ENCODE data around the gene SCYL3.
"Not testable (repeated sequence)": the region's sequence is repeated elsewhere in the genome, so short reads cannot be mapped to it uniquely, and the experiment has no call there.

The SCYL3 gene

GRCh38 chr1:169918220-169918619 is 24.5 kb upstream of the SCYL3 start:
- CTCF ChIA-PET: interaction anchor here (0.7 kb wide), 1 partner anchor 254 kb away, joined by 3 read pairs; no protein-coding TSS in a partner anchor
- H3K27me3 Mint-ChIP-seq, H3K36me3 Mint-ChIP-seq, H3K9me3 Mint-ChIP-seq, H3K4me3 Mint-ChIP-seq, H3K4me1 Mint-ChIP-seq, DNase-seq, H3K27ac Mint-ChIP-seq: not testable (repeated sequence)

- no peaks in the 10 kb centered on the region for H3K27me3 Mint-ChIP-seq
- H3K4me3 Mint-ChIP-seq: no peak overlapping the region
- no peaks in the 10 kb centered on the region for H3K9me3 Mint-ChIP-seq
- no peak for DNase-seq
- no peak overlapping the region for H3K27ac Mint-ChIP-seq
- H3K4me1 Mint-ChIP-seq: peaks cover 5% of the 10 kb centered on the region
- no peaks in the 10 kb centered on the region for H3K36me3 Mint-ChIP-seq
- CTCF ChIA-PET: no interaction called here
Measured at GRCh38 chr1:169915150-169915549, 21.5 kb upstream of the SCYL3 start.

GRCh38 chr1:169914531-169914930 is 20.8 kb upstream of the SCYL3 start:
- Mint-ChIP-seq H3K27ac (no peak overlapping the region), H3K4me3 (no peak overlapping the region), H3K9me3 (no peaks in the 10 kb centered on the region), H3K36me3 (no peaks in the 10 kb centered on the region), H3K27me3 (no peaks in the 10 kb centered on the region), H3K4me1 (peaks cover 5% of the 10 kb centered on the region)
- CTCF ChIA-PET: no interaction called here
- DNase-seq: no peak

GRCh38 chr1:169909499-169909898 is 15.8 kb upstream of the SCYL3 start:
- Mint-ChIP-seq H3K27me3 (no peaks in the 10 kb centered on the region), H3K4me3 (no peak overlapping the region), H3K4me1 (peaks cover 16% of the 10 kb centered on the region), H3K36me3 (no peaks in the 10 kb centered on the region), H3K9me3 (peaks cover 10% of the 10 kb centered on the region), H3K27ac (no peak overlapping the region)
- DNase-seq: no peak
- CTCF ChIA-PET: no interaction called here

- CTCF ChIA-PET: no interaction called here
- H3K4me1 Mint-ChIP-seq: peaks cover 32% of the 10 kb centered on the region
- H3K9me3 Mint-ChIP-seq: peaks cover 10% of the 10 kb centered on the region
- H3K27me3 Mint-ChIP-seq: peaks cover 4% of the 10 kb centered on the region
- H3K4me3 Mint-ChIP-seq: no peak overlapping the region
- H3K36me3 Mint-ChIP-seq: peaks cover 9% of the 10 kb centered on the region
- no peak for DNase-seq
- H3K27ac Mint-ChIP-seq: no peak overlapping the region
Measured at GRCh38 chr1:169906938-169907337, 13.2 kb upstream of the SCYL3 start.

GRCh38 chr1:169904834-169905233 is 11.1 kb upstream of the SCYL3 start:
- peaks cover 4% of the 10 kb centered on the region for H3K27me3 Mint-ChIP-seq
- H3K4me3 Mint-ChIP-seq: no peak overlapping the region
- DNase-seq: no peak
- H3K9me3 Mint-ChIP-seq: peaks cover 10% of the 10 kb centered on the region
- no peak overlapping the region for H3K27ac Mint-ChIP-seq
- peaks cover 11% of the 10 kb centered on the region for H3K36me3 Mint-ChIP-seq
- H3K4me1 Mint-ChIP-seq: peaks cover 30% of the 10 kb centered on the region
- CTCF ChIA-PET: no interaction called here

- Mint-ChIP-seq H3K9me3 (peaks cover 10% of the 10 kb centered on the region), H3K4me1 (peaks cover 19% of the 10 kb centered on the region), H3K27ac (peak overlapping the region; percentile 33), H3K27me3 (peaks cover 9% of the 10 kb centered on the region), H3K36me3 (peaks cover 11% of the 10 kb centered on the region), H3K4me3 (no peak overlapping the region)
- CTCF ChIA-PET: interaction anchor here (0.9 kb wide), 1 partner anchor 191 kb away, joined by 3 read pairs; no protein-coding TSS in a partner anchor
- no peak for DNase-seq
Measured at GRCh38 chr1:169902751-169903150, 9.1 kb upstream of the SCYL3 start.

GRCh38 chr1:169901115-169901514 is 7.4 kb upstream of the SCYL3 start:
- peaks cover 10% of the 10 kb centered on the region for H3K9me3 Mint-ChIP-seq
- H3K4me1 Mint-ChIP-seq: peaks cover 19% of the 10 kb centered on the region
- no peak overlapping the region for H3K4me3 Mint-ChIP-seq
- peaks cover 21% of the 10 kb centered on the region for H3K27me3 Mint-ChIP-seq
- no peak overlapping the region for H3K27ac Mint-ChIP-seq
- DNase-seq: no peak
- peaks cover 11% of the 10 kb centered on the region for H3K36me3 Mint-ChIP-seq
- CTCF ChIA-PET: no interaction called here

GRCh38 chr1:169900571-169900970 is 6.9 kb upstream of the SCYL3 start:
- no peak for DNase-seq
- no peak overlapping the region for H3K27ac Mint-ChIP-seq
- H3K27me3 Mint-ChIP-seq: peaks cover 21% of the 10 kb centered on the region
- CTCF ChIA-PET: no interaction called here
- H3K9me3 Mint-ChIP-seq: peaks cover 4% of the 10 kb centered on the region
- no peak overlapping the region for H3K4me3 Mint-ChIP-seq
- H3K4me1 Mint-ChIP-seq: peaks cover 19% of the 10 kb centered on the region
- H3K36me3 Mint-ChIP-seq: peaks cover 11% of the 10 kb centered on the region

GRCh38 chr1:169899519-169900217 is 6.0 kb upstream of the SCYL3 start:
- H3K36me3 Mint-ChIP-seq: peaks cover 13% of the 10 kb centered on the region
- peaks cover 23% of the 10 kb centered on the region for H3K4me1 Mint-ChIP-seq
- CTCF ChIA-PET: no interaction called here
- H3K27me3 Mint-ChIP-seq: peaks cover 21% of the 10 kb centered on the region
- H3K4me3 Mint-ChIP-seq: no peak overlapping the region
- H3K27ac Mint-ChIP-seq: no peak overlapping the region
- DNase-seq: no peak
- no peaks in the 10 kb centered on the region for H3K9me3 Mint-ChIP-seq

- Mint-ChIP-seq H3K36me3 (peaks cover 2% of the 10 kb centered on the region), H3K27me3 (peaks cover 18% of the 10 kb centered on the region), H3K9me3 (no peaks in the 10 kb centered on the region), H3K4me3 (no peak overlapping the region), H3K4me1 (peaks cover 28% of the 10 kb centered on the region), H3K27ac (no peak overlapping the region)
- CTCF ChIA-PET: interaction anchor here (2.0 kb wide), 1 partner anchor 12 kb away, joined by 6 read pairs; no protein-coding TSS in a partner anchor
- no peak for DNase-seq
Measured at GRCh38 chr1:169896013-169896412, 2.3 kb upstream of the SCYL3 start.

GRCh38 chr1:169894424-169895145 is 889 bp upstream of the SCYL3 start:
- H3K36me3 Mint-ChIP-seq: peaks cover 8% of the 10 kb centered on the region
- H3K27me3 Mint-ChIP-seq: peaks cover 18% of the 10 kb centered on the region
- peak overlapping the region; percentile 95 for H3K27ac Mint-ChIP-seq
- H3K4me1 Mint-ChIP-seq: peaks cover 41% of the 10 kb centered on the region
- H3K9me3 Mint-ChIP-seq: no peaks in the 10 kb centered on the region
- CTCF ChIA-PET: interaction anchor here (2.0 kb wide), 1 partner anchor 14 kb away, joined by 6 read pairs; no protein-coding TSS in a partner anchor
- no peak for DNase-seq
- H3K4me3 Mint-ChIP-seq: peak overlapping the region; percentile 72

GRCh38 chr1:169892927-169893644 is 610 bp downstream of the SCYL3 start:
- CTCF ChIA-PET: no interaction called here
- DNase-seq: peak; percentile 52
- H3K4me3 Mint-ChIP-seq: peak overlapping the region; percentile 72
- H3K9me3 Mint-ChIP-seq: no peaks in the 10 kb centered on the region
- H3K27ac Mint-ChIP-seq: peak overlapping the region; percentile 91
- H3K27me3 Mint-ChIP-seq: peaks cover 15% of the 10 kb centered on the region
- H3K36me3 Mint-ChIP-seq: peaks cover 18% of the 10 kb centered on the region
- H3K4me1 Mint-ChIP-seq: peaks cover 54% of the 10 kb centered on the region

GRCh38 chr1:169892176-169892926 is 1.3 kb downstream of the SCYL3 start:
- peaks cover 22% of the 10 kb centered on the region for H3K36me3 Mint-ChIP-seq
- CTCF ChIA-PET: no interaction called here
- H3K4me3 Mint-ChIP-seq: peak overlapping the region; percentile 72
- no peaks in the 10 kb centered on the region for H3K9me3 Mint-ChIP-seq
- H3K27me3 Mint-ChIP-seq: peaks cover 11% of the 10 kb centered on the region
- peaks cover 55% of the 10 kb centered on the region for H3K4me1 Mint-ChIP-seq
- DNase-seq: no peak
- peak overlapping the region; percentile 91 for H3K27ac Mint-ChIP-seq

Data from activated naive CD4-positive, alpha-beta T cell treated with anti-CD3 and anti-CD28 coated beads, Interleukin-2, amount 10 ng/mL, durations not matched to agents 7 days and 5 days (primary cell).